K562 (cell line): Measurements from ENCODE around the gene CSK. TPM values are rescaled to one million over a fixed set of nuclear protein-coding genes. Genes with fewer than 3 reads are reported as not detected.

Experiments
- BCL6 ChIP-seq: fragments of 250-450 bp; sonication (Bioruptor Pico); IDR thresholded peaks from 2 replicates; pipeline ENCODE4 v1.4.0; 2020
- MAZ ChIP-seq, 2 experiments: fragments of 450-650 bp in 1 of 2; sonication (generic) in 1 of 2; formaldehyde crosslinking; IDR thresholded peaks in 1 of 2; conservative IDR thresholded peaks in 1 of 2; 2 replicates each; pipeline versions ENCODE4 v1.4.0 to v1.5.0; 2020; ENCODE audit warnings: mild to moderate bottlenecking in 1 of 2, missing genetic modification reagents in 1 of 2
- PHTF2 ChIP-seq: fragments of 250-450 bp; sonication (Bioruptor Pico); IDR thresholded peaks from 2 replicates; pipeline ENCODE4 v1.5.0; 2021; ENCODE audit warnings: mild to moderate bottlenecking
- PTTG1 ChIP-seq: fragments of 450-650 bp; IDR thresholded peaks from 2 replicates; pipeline ENCODE4 v1.6.1; 2016; ENCODE audit warnings: low read depth, mild to moderate bottlenecking, missing genetic modification characterization, missing compliant biosample characterization
- SPI1 ChIP-seq: IDR thresholded peaks from 2 replicates; pipeline ENCODE4 v1.6.1; 2011; ENCODE audit warnings: low read depth, low read length, control low read depth, borderline replicate concordance
- ZBTB17 ChIP-seq: fragments of 450-650 bp; formaldehyde crosslinking; IDR thresholded peaks from 2 replicates; pipeline ENCODE4 v1.4.0; 2020; ENCODE audit warnings: mild to moderate bottlenecking
- ZNF140 ChIP-seq: fragments of 250-450 bp; sonication (Bioruptor Pico); IDR thresholded peaks from 2 replicates; pipeline ENCODE4 v1.8.0; 2021; ENCODE audit warnings: moderate library complexity, mild to moderate bottlenecking, inconsistent platforms
- ZNF184 ChIP-seq: sonication (generic); formaldehyde crosslinking; IDR thresholded peaks from 2 replicates; pipeline ENCODE4 v1.5.0; 2020; ENCODE audit warnings: missing genetic modification reagents
- ZNF644 ChIP-seq: fragments of 200-800 bp; sonication (Bioruptor generic); IDR thresholded peaks from 2 replicates; pipeline ENCODE4 v1.6.1; 2016; ENCODE audit warnings: low read depth, missing genetic modification characterization, missing compliant biosample characterization
- polyA plus RNA-seq, 8 experiments: library from polyadenylated mRNA; depleted of rRNA in 4 of 8; stranded (reverse) in 5 of 8; unstranded in 3 of 8; fragments of >200 nt; fragmentation: Nextera tagmentation in 2 of 8; fragmentation: Illumina TruSeq in 1 of 8; extraction: Ambion mirVana in 2 of 8; extraction: Trizol in 1 of 8; gene quantifications; 2 replicates each; pipeline versions ENCODE4 v1.2.1 to v1.2.3, GENCODE V29; 2011 to 2014; ENCODE audit warnings: inconsistent platforms in 1 of 8, missing spikeins in 1 of 8
- total RNA-seq, 7 experiments: library from RNA; depleted of rRNA in 6 of 7; stranded (reverse); fragments of >200 nt in 6 of 7; fragmentation: Illumina TruSeq in 2 of 7; extraction: Trizol in 2 of 7; gene quantifications; 2 replicates each; pipeline versions ENCODE4 v1.2.1 to v1.2.3, GENCODE V29; 2011 to 2021; ENCODE audit warnings: low replicate concordance in 1 of 7
- TF ChIP-seq, protein P1 (sequence below), 3 experiments: IDR thresholded peaks in 2 of 3; conservative IDR thresholded peaks in 1 of 3; 2 replicates each; pipeline ENCODE4 v1.5.1; 2011 to 2012; ENCODE audit warnings: low read length in 3 of 3, mild to moderate bottlenecking in 3 of 3, control low read depth in 2 of 3, improper control_type of control experiment in 1 of 3, inconsistent platforms in 1 of 3, low read depth in 1 of 3, mixed read lengths in 1 of 3, moderate library complexity in 1 of 3; ENCODE audit not compliant: insufficient read depth in 2 of 3
- TF ChIP-seq, protein P2 (sequence below), 2 experiments: fragments of 450-650 bp; formaldehyde crosslinking in 1 of 2; IDR thresholded peaks; 2 replicates each; pipeline versions ENCODE4 v1.4.0 to v1.6.1; 2014 to 2020; ENCODE audit warnings: mild to moderate bottlenecking in 2 of 2, borderline replicate concordance in 1 of 2, low read depth in 1 of 2
- TF ChIP-seq, protein P3 (sequence below): IDR thresholded peaks from 3 replicates; pipeline ENCODE4 v1.6.1; 2011; ENCODE audit warnings: borderline replicate concordance, mild to moderate bottlenecking, moderate library complexity; ENCODE audit not compliant: insufficient read length; ENCODE audit errors: extremely low read depth
- TF ChIP-seq, protein P4 (sequence below): sonication (generic); formaldehyde crosslinking; IDR thresholded peaks from 2 replicates; pipeline ENCODE4 v1.8.1; 2023; ENCODE audit warnings: mild to moderate bottlenecking, missing genetic modification reagents, moderate library complexity

Gene CSK
- total and polyA plus RNA-seq, 9 of the 15 experiments (the other 6 are each of a cell fraction or from before 2014, with no cell fraction given) = 1.5 to 112 (median 22.5) TPM

GRCh38 chr15:74835312-74835823, 53.5 kb downstream of the CSK start (continued):
- TF ChIP-seq, protein P1, sequence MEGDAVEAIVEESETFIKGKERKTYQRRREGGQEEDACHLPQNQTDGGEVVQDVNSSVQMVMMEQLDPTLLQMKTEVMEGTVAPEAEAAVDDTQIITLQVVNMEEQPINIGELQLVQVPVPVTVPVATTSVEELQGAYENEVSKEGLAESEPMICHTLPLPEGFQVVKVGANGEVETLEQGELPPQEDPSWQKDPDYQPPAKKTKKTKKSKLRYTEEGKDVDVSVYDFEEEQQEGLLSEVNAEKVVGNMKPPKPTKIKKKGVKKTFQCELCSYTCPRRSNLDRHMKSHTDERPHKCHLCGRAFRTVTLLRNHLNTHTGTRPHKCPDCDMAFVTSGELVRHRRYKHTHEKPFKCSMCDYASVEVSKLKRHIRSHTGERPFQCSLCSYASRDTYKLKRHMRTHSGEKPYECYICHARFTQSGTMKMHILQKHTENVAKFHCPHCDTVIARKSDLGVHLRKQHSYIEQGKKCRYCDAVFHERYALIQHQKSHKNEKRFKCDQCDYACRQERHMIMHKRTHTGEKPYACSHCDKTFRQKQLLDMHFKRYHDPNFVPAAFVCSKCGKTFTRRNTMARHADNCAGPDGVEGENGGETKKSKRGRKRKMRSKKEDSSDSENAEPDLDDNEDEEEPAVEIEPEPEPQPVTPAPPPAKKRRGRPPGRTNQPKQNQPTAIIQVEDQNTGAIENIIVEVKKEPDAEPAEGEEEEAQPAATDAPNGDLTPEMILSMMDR (IDR thresholded peaks at IDR 0.05 in 2 of 3, conservative IDR thresholded peaks at IDR 0.05 in 1 of 3; ENCODE audit: insufficient read depth in 2 of 3, low read depth in 1 of 3, low read length in 3 of 3) = peak; percentile 82 to 95 (median 87)
- TF ChIP-seq BCL6 (CRISPR knock-in tag) (no peak), ZNF184 (no peak), ZNF644 (tag) (no peak), MAZ (CRISPR knock-in tag; conservative IDR thresholded peaks at IDR 0.05 in 1 of 2, IDR thresholded peaks at IDR 0.05 in 1 of 2) (0 out of 4 replicates have a peak, but pooled peaks of 1 of the 2 experiments have one; percentile 45), PTTG1 (no peak), PHTF2 (no peak), ZBTB17 (CRISPR knock-in tag) (peak; percentile 85), SPI1 (peak; percentile 58; the same call in 1 of the 2 replicates), ZNF140 (no peak)
- TF ChIP-seq, protein P2, sequence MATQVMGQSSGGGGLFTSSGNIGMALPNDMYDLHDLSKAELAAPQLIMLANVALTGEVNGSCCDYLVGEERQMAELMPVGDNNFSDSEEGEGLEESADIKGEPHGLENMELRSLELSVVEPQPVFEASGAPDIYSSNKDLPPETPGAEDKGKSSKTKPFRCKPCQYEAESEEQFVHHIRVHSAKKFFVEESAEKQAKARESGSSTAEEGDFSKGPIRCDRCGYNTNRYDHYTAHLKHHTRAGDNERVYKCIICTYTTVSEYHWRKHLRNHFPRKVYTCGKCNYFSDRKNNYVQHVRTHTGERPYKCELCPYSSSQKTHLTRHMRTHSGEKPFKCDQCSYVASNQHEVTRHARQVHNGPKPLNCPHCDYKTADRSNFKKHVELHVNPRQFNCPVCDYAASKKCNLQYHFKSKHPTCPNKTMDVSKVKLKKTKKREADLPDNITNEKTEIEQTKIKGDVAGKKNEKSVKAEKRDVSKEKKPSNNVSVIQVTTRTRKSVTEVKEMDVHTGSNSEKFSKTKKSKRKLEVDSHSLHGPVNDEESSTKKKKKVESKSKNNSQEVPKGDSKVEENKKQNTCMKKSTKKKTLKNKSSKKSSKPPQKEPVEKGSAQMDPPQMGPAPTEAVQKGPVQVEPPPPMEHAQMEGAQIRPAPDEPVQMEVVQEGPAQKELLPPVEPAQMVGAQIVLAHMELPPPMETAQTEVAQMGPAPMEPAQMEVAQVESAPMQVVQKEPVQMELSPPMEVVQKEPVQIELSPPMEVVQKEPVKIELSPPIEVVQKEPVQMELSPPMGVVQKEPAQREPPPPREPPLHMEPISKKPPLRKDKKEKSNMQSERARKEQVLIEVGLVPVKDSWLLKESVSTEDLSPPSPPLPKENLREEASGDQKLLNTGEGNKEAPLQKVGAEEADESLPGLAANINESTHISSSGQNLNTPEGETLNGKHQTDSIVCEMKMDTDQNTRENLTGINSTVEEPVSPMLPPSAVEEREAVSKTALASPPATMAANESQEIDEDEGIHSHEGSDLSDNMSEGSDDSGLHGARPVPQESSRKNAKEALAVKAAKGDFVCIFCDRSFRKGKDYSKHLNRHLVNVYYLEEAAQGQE (IDR thresholded peaks at IDR 0.05; ENCODE audit: borderline replicate concordance) = peak; percentile 73
- TF ChIP-seq, protein P2 (CRISPR knock-in tag; IDR thresholded peaks at IDR 0.05; ENCODE audit: low read depth) = no peak
- TF ChIP-seq, protein P3, sequence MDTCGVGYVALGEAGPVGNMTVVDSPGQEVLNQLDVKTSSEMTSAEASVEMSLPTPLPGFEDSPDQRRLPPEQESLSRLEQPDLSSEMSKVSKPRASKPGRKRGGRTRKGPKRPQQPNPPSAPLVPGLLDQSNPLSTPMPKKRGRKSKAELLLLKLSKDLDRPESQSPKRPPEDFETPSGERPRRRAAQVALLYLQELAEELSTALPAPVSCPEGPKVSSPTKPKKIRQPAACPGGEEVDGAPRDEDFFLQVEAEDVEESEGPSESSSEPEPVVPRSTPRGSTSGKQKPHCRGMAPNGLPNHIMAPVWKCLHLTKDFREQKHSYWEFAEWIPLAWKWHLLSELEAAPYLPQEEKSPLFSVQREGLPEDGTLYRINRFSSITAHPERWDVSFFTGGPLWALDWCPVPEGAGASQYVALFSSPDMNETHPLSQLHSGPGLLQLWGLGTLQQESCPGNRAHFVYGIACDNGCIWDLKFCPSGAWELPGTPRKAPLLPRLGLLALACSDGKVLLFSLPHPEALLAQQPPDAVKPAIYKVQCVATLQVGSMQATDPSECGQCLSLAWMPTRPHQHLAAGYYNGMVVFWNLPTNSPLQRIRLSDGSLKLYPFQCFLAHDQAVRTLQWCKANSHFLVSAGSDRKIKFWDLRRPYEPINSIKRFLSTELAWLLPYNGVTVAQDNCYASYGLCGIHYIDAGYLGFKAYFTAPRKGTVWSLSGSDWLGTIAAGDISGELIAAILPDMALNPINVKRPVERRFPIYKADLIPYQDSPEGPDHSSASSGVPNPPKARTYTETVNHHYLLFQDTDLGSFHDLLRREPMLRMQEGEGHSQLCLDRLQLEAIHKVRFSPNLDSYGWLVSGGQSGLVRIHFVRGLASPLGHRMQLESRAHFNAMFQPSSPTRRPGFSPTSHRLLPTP = no peak
- TF ChIP-seq, protein P4, sequence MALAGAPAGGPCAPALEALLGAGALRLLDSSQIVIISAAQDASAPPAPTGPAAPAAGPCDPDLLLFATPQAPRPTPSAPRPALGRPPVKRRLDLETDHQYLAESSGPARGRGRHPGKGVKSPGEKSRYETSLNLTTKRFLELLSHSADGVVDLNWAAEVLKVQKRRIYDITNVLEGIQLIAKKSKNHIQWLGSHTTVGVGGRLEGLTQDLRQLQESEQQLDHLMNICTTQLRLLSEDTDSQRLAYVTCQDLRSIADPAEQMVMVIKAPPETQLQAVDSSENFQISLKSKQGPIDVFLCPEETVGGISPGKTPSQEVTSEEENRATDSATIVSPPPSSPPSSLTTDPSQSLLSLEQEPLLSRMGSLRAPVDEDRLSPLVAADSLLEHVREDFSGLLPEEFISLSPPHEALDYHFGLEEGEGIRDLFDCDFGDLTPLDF (CRISPR knock-in tag) = no peak
